ENCODE results near the gene ZAR1.
"Not testable (repeated sequence)": the region's sequence is repeated elsewhere in the genome, so short reads cannot be mapped to it uniquely, and the experiment has no call there.

DNA sequence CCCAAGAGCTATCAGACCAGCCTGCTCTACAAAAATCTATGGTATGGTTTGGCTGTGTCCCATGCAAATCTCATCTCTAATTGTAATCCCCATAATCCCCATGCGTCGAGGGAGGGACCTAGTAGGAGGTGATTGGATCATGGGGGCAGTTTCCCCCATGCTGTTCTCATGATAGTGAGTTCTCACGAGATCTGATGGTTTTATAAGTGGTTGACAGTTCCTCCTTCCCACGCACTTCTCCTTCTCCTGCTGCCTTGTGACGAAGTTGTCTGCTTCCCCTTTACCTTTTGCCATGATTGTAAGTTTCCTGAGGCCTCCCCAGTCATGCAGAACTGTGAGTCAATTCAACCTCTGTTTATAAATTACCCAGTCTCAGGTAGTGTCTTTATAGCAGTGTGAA is 49.1 kb upstream of the ZAR1 start:
- TF ChIP-seq EZH2 (IDR thresholded peaks at IDR 0.05; ENCODE audit: borderline replicate concordance, low read length), result not testable (repeated sequence)
- TF ChIP-seq, protein P1, sequence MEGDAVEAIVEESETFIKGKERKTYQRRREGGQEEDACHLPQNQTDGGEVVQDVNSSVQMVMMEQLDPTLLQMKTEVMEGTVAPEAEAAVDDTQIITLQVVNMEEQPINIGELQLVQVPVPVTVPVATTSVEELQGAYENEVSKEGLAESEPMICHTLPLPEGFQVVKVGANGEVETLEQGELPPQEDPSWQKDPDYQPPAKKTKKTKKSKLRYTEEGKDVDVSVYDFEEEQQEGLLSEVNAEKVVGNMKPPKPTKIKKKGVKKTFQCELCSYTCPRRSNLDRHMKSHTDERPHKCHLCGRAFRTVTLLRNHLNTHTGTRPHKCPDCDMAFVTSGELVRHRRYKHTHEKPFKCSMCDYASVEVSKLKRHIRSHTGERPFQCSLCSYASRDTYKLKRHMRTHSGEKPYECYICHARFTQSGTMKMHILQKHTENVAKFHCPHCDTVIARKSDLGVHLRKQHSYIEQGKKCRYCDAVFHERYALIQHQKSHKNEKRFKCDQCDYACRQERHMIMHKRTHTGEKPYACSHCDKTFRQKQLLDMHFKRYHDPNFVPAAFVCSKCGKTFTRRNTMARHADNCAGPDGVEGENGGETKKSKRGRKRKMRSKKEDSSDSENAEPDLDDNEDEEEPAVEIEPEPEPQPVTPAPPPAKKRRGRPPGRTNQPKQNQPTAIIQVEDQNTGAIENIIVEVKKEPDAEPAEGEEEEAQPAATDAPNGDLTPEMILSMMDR (conservative IDR thresholded peaks at IDR 0.05 in 1 of 2, IDR thresholded peaks at IDR 0.05 in 1 of 2; ENCODE audit: extremely low read depth in 1 of 2, insufficient read depth in 1 of 2, low read depth in 1 of 2, low read length in 2 of 2), result not testable (repeated sequence)

All from mammary epithelial cell (primary cell).